HepG2 (cell line): Measurements from ENCODE around the gene MILR1. TPM values are rescaled to one million over a fixed set of nuclear protein-coding genes. Genes with fewer than 3 reads are reported as not detected.
A peak's percentile ranks its signal among the peaks of the same experiment; 100 is the strongest.
"Not testable (repeated sequence)": the region's sequence is repeated elsewhere in the genome, so short reads cannot be mapped to it uniquely, and the experiment has no call there.

ENCODE experiments used
- ATAC-seq: fragments of 200-7000 bp; cut with Tn5 transposase; 3 replicates; pipeline ENCODE4 v1.9.1; 2020; ENCODE audit warnings: mild to moderate bottlenecking, moderate library complexity
- BruUV-seq: library from RNA; stranded (reverse); fragments of 400-500 nt; replicated peaks from 2 replicates; lab custom pipeline; 2021; lab: Mats Ljungman, UMichigan
- CTCF ChIA-PET: fragments of 300-600 bp; formaldehyde crosslinking; extraction: SDS; loops from one replicate; lab custom pipeline; 2021; ENCODE audit warnings: low total read pairs, inconsistent platforms, low intra/inter-chr PET ratio; lab: Yijun Ruan, JAX
- POLR2A ChIA-PET: fragments of 350-600 bp; sonication (Branson Sonifier 250); formaldehyde crosslinking; loops from one replicate; lab custom pipeline; 2020; ENCODE audit warnings: antibody characterized with exemption, inconsistent platforms; lab: Yijun Ruan, JAX
- DNase-seq: peaks from one replicate; pipeline ENCODE4 v3.0.0-alpha.2; 2015; ENCODE audit warnings: low spot score
- FAIRE-seq: peaks from 3 replicates; lab custom pipeline; 2011; peaks lifted over from hg19 to GRCh38; lab: Jason Lieb, UNC
- H2AFZ ChIP-seq: one replicate; pipeline ENCODE4 v1.6.1; 2011; ENCODE audit warnings: low read length, inconsistent platforms
- H3K27ac ChIP-seq: fragments of 300-600 bp; 3 replicates; pipeline ENCODE4 v1.8.0; 2011; ENCODE audit warnings: mixed run types, mild to moderate bottlenecking, mixed read lengths, low read length, inconsistent platforms; ENCODE audit not compliant: insufficient read depth; ENCODE audit errors: extremely low read length
- H3K27me3 ChIP-seq, 2 experiments: fragments of 200-600 bp in 1 of 2; 2 replicates in 1 of 2; 3 replicates in 1 of 2; pipeline versions ENCODE4 v1.6.0 to v1.8.0; 2011; ENCODE audit warnings: low read length in 2 of 2, mild to moderate bottlenecking in 2 of 2, moderate library complexity in 2 of 2, inconsistent platforms in 1 of 2; ENCODE audit not compliant: insufficient read depth in 2 of 2, control insufficient read depth in 1 of 2
- H3K36me3 ChIP-seq, 2 experiments: fragments of 200-600 bp in 1 of 2; replicated peaks in 1 of 2; 2 replicates in 1 of 2; 3 replicates in 1 of 2; pipeline versions ENCODE4 v1.5.1 to v1.8.0; 2011; ENCODE audit warnings: low read length in 2 of 2, inconsistent platforms in 1 of 2; ENCODE audit not compliant: insufficient read depth in 2 of 2, control insufficient read depth in 1 of 2
- H3K4me1 ChIP-seq: 2 replicates; pipeline ENCODE4 v1.5.1; 2012; ENCODE audit warnings: low read length, inconsistent platforms; ENCODE audit not compliant: insufficient read depth
- H3K4me2 ChIP-seq: 2 replicates; pipeline ENCODE4 v1.6.0; 2011; ENCODE audit warnings: low read depth, low read length, inconsistent platforms
- H3K4me3 ChIP-seq, 3 experiments: fragments of 200-600 bp in 1 of 3; sonication (generic), shearing (Covaris generic) in 1 of 3; replicated peaks in 1 of 3; 2 replicates each; pipeline ENCODE4 v1.5.1; 2011 to 2016; ENCODE audit warnings: low read length in 3 of 3, inconsistent platforms in 2 of 3, low read depth in 2 of 3, mild to moderate bottlenecking in 2 of 3, control low read depth in 1 of 3, mixed read lengths in 1 of 3; ENCODE audit not compliant: insufficient read depth in 1 of 3
- H3K79me2 ChIP-seq: one replicate; pipeline ENCODE4 v1.6.1; 2011; ENCODE audit warnings: low read length, inconsistent platforms; ENCODE audit not compliant: insufficient read depth
- H3K9ac ChIP-seq: 2 replicates; pipeline ENCODE4 v1.6.0; 2011; ENCODE audit warnings: mild to moderate bottlenecking, low read depth, low read length, inconsistent platforms; ENCODE audit not compliant: insufficient read depth
- H3K9me3 ChIP-seq: 2 replicates; pipeline ENCODE4 v1.5.1; 2012; ENCODE audit warnings: mild to moderate bottlenecking, low read length
- H4K20me1 ChIP-seq: 2 replicates; pipeline ENCODE4 v1.6.0; 2011; ENCODE audit warnings: inconsistent platforms, mild to moderate bottlenecking, low read length, moderate library complexity; ENCODE audit not compliant: insufficient read depth
- FOXJ3 ChIP-seq: sonication (generic); formaldehyde crosslinking; IDR thresholded peaks from 2 replicates; pipeline ENCODE4 v1.4.0; 2020; ENCODE audit warnings: missing genetic modification reagents, mild to moderate bottlenecking, borderline replicate concordance
- PRDM10 ChIP-seq: sonication (generic); formaldehyde crosslinking; IDR thresholded peaks from 2 replicates; pipeline ENCODE4 v1.4.0; 2020; ENCODE audit warnings: low read depth, missing genetic modification reagents
- ZBTB40 ChIP-seq, 2 experiments: fragments of 450-650 bp in 1 of 2; sonication (generic) in 1 of 2; formaldehyde crosslinking in 1 of 2; IDR thresholded peaks; 2 replicates each; pipeline versions ENCODE4 v1.6.1 to v1.8.0; 2016 to 2022; ENCODE audit warnings: antibody characterized with exemption in 1 of 2, mild to moderate bottlenecking in 1 of 2, missing genetic modification reagents in 1 of 2
- WGBS: methylation state at CpG from one replicate; pipeline ENCODE4 v1.1.6; 2017; ENCODE audit warnings: low lambda C conversion rate; 5-methylcytosine and 5-hydroxymethylcytosine counted together
- in situ Hi-C: cut with HindIII; loops from 2 replicates; pipeline ENCODE4 v1.10.0; 2017; ENCODE audit warnings: low pct_unique_long_range_greater_than_20kb; ENCODE audit not compliant: extremely low pct_ligation_motif_present
- intact Hi-C: fragments of 100-400 bp; cut with micrococcal nuclease; formaldehyde crosslinking; loops from one replicate; pipeline ENCODE4 v1.10.0; 2022; ENCODE audit not compliant: unreplicated experiment
- polyA plus RNA-seq, 8 experiments: library from polyadenylated mRNA; depleted of rRNA in 3 of 8; stranded (reverse) in 7 of 8; unstranded in 1 of 8; fragments of >200 nt; fragmentation: Illumina TruSeq in 4 of 8; extraction: Trizol in 4 of 8; gene quantifications; 2 replicates each; pipeline versions ENCODE4 v1.2.1 to v1.2.3, GENCODE V29; 2011 to 2016; ENCODE audit warnings: low read depth in 4 of 8, missing spikeins in 1 of 8, mixed read lengths in 1 of 8; ENCODE audit not compliant: insufficient read depth in 1 of 8
- total RNA-seq, 5 experiments: library from RNA; depleted of rRNA; stranded (reverse); fragments of >200 nt; fragmentation: Illumina TruSeq; extraction: Trizol; gene quantifications; 2 replicates each; pipeline ENCODE4 v1.2.3, GENCODE V29; 2016; ENCODE audit warnings: low read depth in 1 of 5

MILR1 gene
- total and polyA plus RNA-seq, 2 of the 13 experiments (the other 11 are each of a cell fraction or from before 2014, with no cell fraction given) = 0.27 to 1.7 TPM

- TF ChIP-seq PRDM10 (CRISPR knock-in tag) = peak; percentile 92
- TF ChIP-seq FOXJ3 (CRISPR knock-in tag) = no peak
Measured at GRCh38 chr17:64466019-64466735, 17.3 kb downstream of the MILR1 start (continued).

- H3K9me3 ChIP-seq; in situ Hi-C loops; BruUV-seq; H3K27ac ChIP-seq; ATAC-seq; H3K36me3 ChIP-seq; DNase-seq; H3K4me2 ChIP-seq; POLR2A ChIA-PET; intact Hi-C loops; CTCF ChIA-PET; H3K9ac ChIP-seq; H3K4me1 ChIP-seq; H4K20me1 ChIP-seq; H3K79me2 ChIP-seq; H3K4me3 ChIP-seq; FAIRE-seq; H3K27me3 ChIP-seq; H2AFZ ChIP-seq; TF ChIP-seq ZBTB40 (CRISPR knock-in tag; IDR thresholded peaks at IDR 0.05): not testable (repeated sequence)
- 21% methylated on average over 1 of the region's 1 CpG for WGBS
- TF ChIP-seq ZBTB40 (IDR thresholded peaks at IDR 0.05) = 0 out of 2 replicates have a peak, but pooled peaks have one; percentile 9
Measured at GRCh38 chr17:64466834-64467233, 17.9 kb downstream of the MILR1 start.
